ENCODE measurements around the gene TUT7.
"Not testable (repeated sequence)": the region's sequence is repeated elsewhere in the genome, so short reads cannot be mapped to it uniquely, and the experiment has no call there.

TUT7 gene

GRCh38 chr9:86303316-86303975, 50.8 kb downstream of the TUT7 start:
- DNase-seq, result peak; percentile 44

- DNase-seq, result no peak
Measured at GRCh38 chr9:86301686-86302085, 52.5 kb downstream of the TUT7 start.

- no peak for DNase-seq
Measured at GRCh38 chr9:86300701-86301100, 53.5 kb downstream of the TUT7 start.

GRCh38 chr9:86298873-86299272, 55.3 kb downstream of the TUT7 start:
- no peak for DNase-seq

GRCh38 chr9:86290341-86290740, 63.9 kb downstream of the TUT7 start:
- not testable (repeated sequence) for DNase-seq

GRCh38 chr9:86288499-86289198, 65.6 kb downstream of the TUT7 start:
- no peak for DNase-seq

- DNase-seq, result no peak
Measured at GRCh38 chr9:86287013-86287412, 67.2 kb downstream of the TUT7 start.

GRCh38 chr9:86286278-86286677, 67.9 kb downstream of the TUT7 start:
- no peak for DNase-seq

- DNase-seq, result no peak
Measured at GRCh38 chr9:86285261-86285660, 68.9 kb downstream of the TUT7 start.

- DNase-seq, result no peak
Measured at GRCh38 chr9:86282979-86283535, 71.2 kb downstream of the TUT7 start.

- peak; percentile 98 for DNase-seq
Measured at GRCh38 chr9:86282077-86282978, 71.9 kb downstream of the TUT7 start, which contains the start of gene ISCA1. TSS of gene ISCA1 (minus strand) at chr9:86282538. CDS start at chr9:86282458, 80 bp downstream.

GRCh38 chr9:86281593-86282076, 72.6 kb downstream of the TUT7 start:
- DNase-seq, result no peak

GRCh38 chr9:86280580-86280979, 73.6 kb downstream of the TUT7 start:
- DNase-seq, result no peak

GRCh38 chr9:86279839-86280238, 74.4 kb downstream of the TUT7 start:
- DNase-seq, result no peak

GRCh38 chr9:86277072-86277471, 77.1 kb downstream of the TUT7 start:
- DNase-seq, result no peak

- no peak for DNase-seq
Measured at GRCh38 chr9:86275962-86276361, 78.2 kb downstream of the TUT7 start.

GRCh38 chr9:86274821-86275643, 79.2 kb downstream of the TUT7 start:
- DNase-seq, result no peak

GRCh38 chr9:86272221-86272620, 82.0 kb downstream of the TUT7 start:
- DNase-seq, result no peak

- DNase-seq, result no peak
Measured at GRCh38 chr9:86263876-86264275, 90.3 kb downstream of the TUT7 start.

GRCh38 chr9:86262492-86262891, 91.7 kb downstream of the TUT7 start:
- no peak for DNase-seq

GRCh38 chr9:86259557-86259956, 94.7 kb downstream of the TUT7 start, which contains the start of gene C9orf153:
TSS of gene C9orf153 (minus strand) at chr9:86259657. CDS start at chr9:86229603, 30,054 bp downstream.
- DNase-seq, result no peak

GRCh38 chr9:86257391-86257790, 96.8 kb downstream of the TUT7 start:
- DNase-seq, result no peak

Data from central memory CD4-positive, alpha-beta T cell (primary cell).